Measurements from ENCODE around the gene FBXO11.
A peak's percentile ranks its signal among the peaks of the same experiment; 100 is the strongest.

Gene FBXO11

DNA sequence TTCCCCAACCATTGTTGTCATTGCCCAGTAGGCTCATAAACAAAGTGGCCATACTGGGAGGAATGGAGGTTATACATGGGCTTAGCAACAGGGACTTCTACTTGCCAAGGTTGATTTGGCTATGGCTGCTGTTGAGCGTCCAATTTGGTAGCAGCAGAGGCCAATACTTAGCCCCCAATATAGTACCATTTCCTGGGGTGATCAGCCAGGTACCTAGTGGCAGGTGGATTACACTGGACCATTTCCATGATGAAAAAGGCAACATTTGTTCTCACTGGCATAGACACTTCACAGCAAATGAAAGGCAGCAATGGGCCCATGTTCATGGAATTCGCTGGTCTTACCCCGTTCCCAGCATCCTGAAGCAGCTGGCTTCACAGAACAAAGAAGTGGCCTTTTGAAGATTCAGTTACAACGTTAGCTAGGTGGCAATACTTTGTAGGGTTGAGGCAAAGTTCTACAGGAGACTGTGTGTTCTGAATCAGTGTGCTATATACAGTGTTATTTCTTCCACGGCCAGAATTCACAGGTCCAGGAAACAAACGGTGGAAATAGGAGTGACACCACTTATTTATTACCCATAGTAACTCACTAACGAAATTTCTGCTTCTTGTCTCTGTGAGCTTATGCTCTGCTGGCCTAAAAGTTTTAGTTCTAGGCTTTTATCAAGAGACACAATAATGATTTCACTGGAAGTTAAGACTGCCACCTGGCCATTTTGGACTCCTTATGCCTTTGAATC, 37.5 kb downstream of the FBXO11 start:
- CTCF ChIA-PET = interaction anchor here (0.6 to 1.0 kb wide), 2 partner anchors 15 to 458 kb away, joined by 3 to 5 read pairs; no protein-coding TSS in a partner anchor

DNA sequence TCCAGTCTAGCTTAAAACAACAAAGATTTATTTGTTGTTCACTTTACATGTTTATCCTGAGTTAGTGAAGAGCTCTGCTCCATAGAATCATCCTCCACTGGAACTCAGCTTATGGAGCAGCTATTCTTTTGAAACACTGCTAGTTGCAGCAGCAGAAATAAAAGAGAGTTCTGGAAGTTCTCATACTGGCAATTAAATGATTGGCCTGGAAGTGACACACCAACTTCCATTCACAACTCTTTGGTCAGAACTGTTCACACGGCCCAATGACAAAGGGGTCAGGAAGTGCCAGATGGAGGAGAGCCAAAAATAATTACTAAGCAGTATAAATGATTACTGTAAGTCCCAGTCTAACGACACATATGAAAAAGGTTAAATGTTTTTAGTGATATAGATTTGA, 39.1 kb downstream of the FBXO11 start:
- H3K4me3 ChIP-seq (ENCODE audit: low read depth, low read length) = no peak overlapping the region
- H3K9me3 ChIP-seq (ENCODE audit: control insufficient read depth, insufficient read depth, low read depth, low read length) = no peaks in the 10 kb centered on the region
- H3K36me3 ChIP-seq (ENCODE audit: control insufficient read depth in 2 of 2, insufficient read depth in 1 of 2, low read length in 2 of 2) = no peaks in the 10 kb centered on the region; a peak in 1 of 3 replicates
- CTCF ChIA-PET = interaction anchor here (0.8 to 1.1 kb wide), 2 partner anchors 9 to 149 kb away, joined by 3 to 4 read pairs; no protein-coding TSS in a partner anchor
- H3K27ac ChIP-seq (ENCODE audit: extremely low read depth, low read depth, low read length) = no peak overlapping the region
- peaks cover 22% of the 10 kb centered on the region for H3K4me1 ChIP-seq (ENCODE audit: control insufficient read depth, insufficient read depth, low read length)
- TF ChIP-seq FEZF1 (tag by site-specific recombination; IDR thresholded peaks at IDR 0.05) = peak; percentile 18; the same call in 1 of the 2 replicates
- TF ChIP-seq, protein P1, sequence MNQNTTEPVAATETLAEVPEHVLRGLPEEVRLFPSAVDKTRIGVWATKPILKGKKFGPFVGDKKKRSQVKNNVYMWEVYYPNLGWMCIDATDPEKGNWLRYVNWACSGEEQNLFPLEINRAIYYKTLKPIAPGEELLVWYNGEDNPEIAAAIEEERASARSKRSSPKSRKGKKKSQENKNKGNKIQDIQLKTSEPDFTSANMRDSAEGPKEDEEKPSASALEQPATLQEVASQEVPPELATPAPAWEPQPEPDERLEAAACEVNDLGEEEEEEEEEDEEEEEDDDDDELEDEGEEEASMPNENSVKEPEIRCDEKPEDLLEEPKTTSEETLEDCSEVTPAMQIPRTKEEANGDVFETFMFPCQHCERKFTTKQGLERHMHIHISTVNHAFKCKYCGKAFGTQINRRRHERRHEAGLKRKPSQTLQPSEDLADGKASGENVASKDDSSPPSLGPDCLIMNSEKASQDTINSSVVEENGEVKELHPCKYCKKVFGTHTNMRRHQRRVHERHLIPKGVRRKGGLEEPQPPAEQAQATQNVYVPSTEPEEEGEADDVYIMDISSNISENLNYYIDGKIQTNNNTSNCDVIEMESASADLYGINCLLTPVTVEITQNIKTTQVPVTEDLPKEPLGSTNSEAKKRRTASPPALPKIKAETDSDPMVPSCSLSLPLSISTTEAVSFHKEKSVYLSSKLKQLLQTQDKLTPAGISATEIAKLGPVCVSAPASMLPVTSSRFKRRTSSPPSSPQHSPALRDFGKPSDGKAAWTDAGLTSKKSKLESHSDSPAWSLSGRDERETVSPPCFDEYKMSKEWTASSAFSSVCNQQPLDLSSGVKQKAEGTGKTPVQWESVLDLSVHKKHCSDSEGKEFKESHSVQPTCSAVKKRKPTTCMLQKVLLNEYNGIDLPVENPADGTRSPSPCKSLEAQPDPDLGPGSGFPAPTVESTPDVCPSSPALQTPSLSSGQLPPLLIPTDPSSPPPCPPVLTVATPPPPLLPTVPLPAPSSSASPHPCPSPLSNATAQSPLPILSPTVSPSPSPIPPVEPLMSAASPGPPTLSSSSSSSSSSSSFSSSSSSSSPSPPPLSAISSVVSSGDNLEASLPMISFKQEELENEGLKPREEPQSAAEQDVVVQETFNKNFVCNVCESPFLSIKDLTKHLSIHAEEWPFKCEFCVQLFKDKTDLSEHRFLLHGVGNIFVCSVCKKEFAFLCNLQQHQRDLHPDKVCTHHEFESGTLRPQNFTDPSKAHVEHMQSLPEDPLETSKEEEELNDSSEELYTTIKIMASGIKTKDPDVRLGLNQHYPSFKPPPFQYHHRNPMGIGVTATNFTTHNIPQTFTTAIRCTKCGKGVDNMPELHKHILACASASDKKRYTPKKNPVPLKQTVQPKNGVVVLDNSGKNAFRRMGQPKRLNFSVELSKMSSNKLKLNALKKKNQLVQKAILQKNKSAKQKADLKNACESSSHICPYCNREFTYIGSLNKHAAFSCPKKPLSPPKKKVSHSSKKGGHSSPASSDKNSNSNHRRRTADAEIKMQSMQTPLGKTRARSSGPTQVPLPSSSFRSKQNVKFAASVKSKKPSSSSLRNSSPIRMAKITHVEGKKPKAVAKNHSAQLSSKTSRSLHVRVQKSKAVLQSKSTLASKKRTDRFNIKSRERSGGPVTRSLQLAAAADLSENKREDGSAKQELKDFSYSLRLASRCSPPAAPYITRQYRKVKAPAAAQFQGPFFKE (tag by site-specific recombination; IDR thresholded peaks at IDR 0.05; ENCODE audit: borderline replicate concordance) = no peak
- TF ChIP-seq, protein P2, sequence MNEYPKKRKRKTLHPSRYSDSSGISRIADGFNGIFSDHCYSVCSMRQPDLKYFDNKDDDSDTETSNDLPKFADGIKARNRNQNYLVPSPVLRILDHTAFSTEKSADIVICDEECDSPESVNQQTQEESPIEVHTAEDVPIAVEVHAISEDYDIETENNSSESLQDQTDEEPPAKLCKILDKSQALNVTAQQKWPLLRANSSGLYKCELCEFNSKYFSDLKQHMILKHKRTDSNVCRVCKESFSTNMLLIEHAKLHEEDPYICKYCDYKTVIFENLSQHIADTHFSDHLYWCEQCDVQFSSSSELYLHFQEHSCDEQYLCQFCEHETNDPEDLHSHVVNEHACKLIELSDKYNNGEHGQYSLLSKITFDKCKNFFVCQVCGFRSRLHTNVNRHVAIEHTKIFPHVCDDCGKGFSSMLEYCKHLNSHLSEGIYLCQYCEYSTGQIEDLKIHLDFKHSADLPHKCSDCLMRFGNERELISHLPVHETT (tag by site-specific recombination; IDR thresholded peaks at IDR 0.05) = no peak
- POLR2A ChIA-PET = no interaction called here

More for the DNA sequence above, 37.5 kb downstream of the FBXO11 start:
- Histone ChIP-seq H3K36me3 (ENCODE audit: control insufficient read depth in 2 of 2, insufficient read depth in 1 of 2, low read length in 2 of 2) (peaks cover 0 to under 1% of the 10 kb centered on the region in 2 experiments; a peak in 1 of 3 replicates), H3K9me3 (ENCODE audit: control insufficient read depth, insufficient read depth, low read depth, low read length) (no peaks in the 10 kb centered on the region), H3K4me3 (ENCODE audit: low read depth, low read length) (no peak overlapping the region), H3K27ac (ENCODE audit: extremely low read depth, low read depth, low read length) (no peak overlapping the region), H3K4me1 (ENCODE audit: control insufficient read depth, insufficient read depth, low read length) (peaks cover 22% of the 10 kb centered on the region)
- TF ChIP-seq ZNF157 (tag by site-specific recombination; IDR thresholded peaks at IDR 0.05) (no peak), HOXA7 (CRISPR knock-in tag; IDR thresholded peaks at IDR 0.05; ENCODE audit: borderline replicate concordance) (no peak), ZNF311 (tag by site-specific recombination; IDR thresholded peaks at IDR 0.05; ENCODE audit: borderline replicate concordance) (no peak), ZNF266 (tag by site-specific recombination; IDR thresholded peaks at IDR 0.05; ENCODE audit: low read depth) (no peak), ZNF140 (tag by site-specific recombination; IDR thresholded peaks at IDR 0.05) (no peak), ZBTB8A (tag by site-specific recombination; IDR thresholded peaks at IDR 0.05) (no peak), ZFP41 (tag by site-specific recombination; IDR thresholded peaks at IDR 0.05; ENCODE audit: borderline replicate concordance) (no peak), ZFP3 (tag by site-specific recombination; IDR thresholded peaks at IDR 0.05; ENCODE audit: low read depth) (no peak), ZBTB21 (tag by site-specific recombination; IDR thresholded peaks at IDR 0.05) (no peak), ZNF2 (tag by site-specific recombination; IDR thresholded peaks at IDR 0.05) (no peak), ZFP69B (tag by site-specific recombination; IDR thresholded peaks at IDR 0.05) (no peak), SCRT2 (tag by site-specific recombination; IDR thresholded peaks at IDR 0.05) (no peak), ZNF707 (tag by site-specific recombination; IDR thresholded peaks at IDR 0.05) (no peak), ZNF747 (tag by site-specific recombination; IDR thresholded peaks at IDR 0.05) (no peak)
- TF ChIP-seq, protein P3, sequence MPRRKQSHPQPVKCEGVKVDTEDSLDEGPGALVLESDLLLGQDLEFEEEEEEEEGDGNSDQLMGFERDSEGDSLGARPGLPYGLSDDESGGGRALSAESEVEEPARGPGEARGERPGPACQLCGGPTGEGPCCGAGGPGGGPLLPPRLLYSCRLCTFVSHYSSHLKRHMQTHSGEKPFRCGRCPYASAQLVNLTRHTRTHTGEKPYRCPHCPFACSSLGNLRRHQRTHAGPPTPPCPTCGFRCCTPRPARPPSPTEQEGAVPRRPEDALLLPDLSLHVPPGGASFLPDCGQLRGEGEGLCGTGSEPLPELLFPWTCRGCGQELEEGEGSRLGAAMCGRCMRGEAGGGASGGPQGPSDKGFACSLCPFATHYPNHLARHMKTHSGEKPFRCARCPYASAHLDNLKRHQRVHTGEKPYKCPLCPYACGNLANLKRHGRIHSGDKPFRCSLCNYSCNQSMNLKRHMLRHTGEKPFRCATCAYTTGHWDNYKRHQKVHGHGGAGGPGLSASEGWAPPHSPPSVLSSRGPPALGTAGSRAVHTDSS (tag by site-specific recombination; IDR thresholded peaks at IDR 0.05) = no peak
- TF ChIP-seq, protein P1 (tag by site-specific recombination; IDR thresholded peaks at IDR 0.05; ENCODE audit: borderline replicate concordance) = no peak
- POLR2A ChIA-PET = no interaction called here
